Epithelial cell of esophagus (primary cell): ENCODE measurements around the gene ENAH.
A peak's percentile ranks its signal among the peaks of the same experiment; 100 is the strongest.

Source experiments
- DNase-seq: peaks from one replicate; pipeline ENCODE4 v3.0.0; 2010; ENCODE audit warnings: low read depth
- H3K4me3 ChIP-seq: 2 replicates; pipeline ENCODE4 v1.5.1; 2011; ENCODE audit warnings: mild to moderate bottlenecking, low read length, control low read depth
- CTCF ChIP-seq: IDR thresholded peaks from 2 replicates; pipeline ENCODE4 v1.5.1; 2011; ENCODE audit warnings: low read depth, mild to moderate bottlenecking, low read length, control low read depth, inconsistent platforms; ENCODE audit not compliant: insufficient read depth; ENCODE audit errors: missing control alignments

The ENAH gene

GRCh38 chr1:225446981-225447615 is 205.8 kb downstream of the ENAH start:
- TF ChIP-seq CTCF = no peak
- H3K4me3 ChIP-seq = no peak overlapping the region
- no peak for DNase-seq

DNA sequence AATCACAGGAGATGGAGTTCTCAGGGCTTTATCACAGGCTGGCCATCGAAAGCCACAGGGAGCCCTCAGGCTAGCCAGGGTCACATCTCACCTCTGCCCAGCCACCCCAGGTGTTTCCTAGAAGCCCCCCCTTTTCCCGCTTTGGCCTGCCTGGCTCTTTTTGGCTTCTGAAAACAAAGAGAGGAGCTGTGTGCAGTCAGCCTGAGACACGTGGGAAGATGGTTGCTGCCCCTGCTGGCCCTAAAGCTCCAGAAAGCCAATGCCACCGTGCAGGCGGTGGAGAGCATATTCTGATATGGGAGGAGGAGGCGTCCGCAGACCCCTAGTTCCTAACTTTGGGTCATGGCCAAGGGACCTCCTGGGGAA is 206.3 kb downstream of the ENAH start:
- DNase-seq = no peak
- TF ChIP-seq CTCF = no peak
- H3K4me3 ChIP-seq = no peak overlapping the region

GRCh38 chr1:225445639-225446594 is 207.0 kb downstream of the ENAH start:
- H3K4me3 ChIP-seq = no peak overlapping the region
- TF ChIP-seq CTCF = no peak
- DNase-seq = peak; percentile 82

DNA sequence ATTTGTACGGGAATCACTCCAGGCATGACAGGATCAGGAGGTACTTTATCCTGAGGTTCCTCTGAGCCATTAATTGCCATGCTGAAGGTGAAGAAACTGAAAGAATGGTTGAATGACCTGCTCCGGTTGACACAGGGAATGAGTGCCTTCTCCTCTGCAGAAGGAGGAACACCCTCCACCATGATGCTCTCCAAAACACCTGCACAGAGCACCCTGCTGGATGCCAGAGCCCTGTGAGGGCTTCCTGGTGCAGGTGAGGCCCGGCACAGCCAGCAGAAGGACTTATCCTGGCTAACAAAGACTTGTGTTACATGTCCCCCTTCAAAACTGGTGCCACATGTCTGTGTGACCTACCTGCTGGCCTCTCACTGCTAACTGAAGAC is 210.8 kb downstream of the ENAH start:
- no peak for DNase-seq
- TF ChIP-seq CTCF = no peak
- H3K4me3 ChIP-seq = no peak overlapping the region

DNA sequence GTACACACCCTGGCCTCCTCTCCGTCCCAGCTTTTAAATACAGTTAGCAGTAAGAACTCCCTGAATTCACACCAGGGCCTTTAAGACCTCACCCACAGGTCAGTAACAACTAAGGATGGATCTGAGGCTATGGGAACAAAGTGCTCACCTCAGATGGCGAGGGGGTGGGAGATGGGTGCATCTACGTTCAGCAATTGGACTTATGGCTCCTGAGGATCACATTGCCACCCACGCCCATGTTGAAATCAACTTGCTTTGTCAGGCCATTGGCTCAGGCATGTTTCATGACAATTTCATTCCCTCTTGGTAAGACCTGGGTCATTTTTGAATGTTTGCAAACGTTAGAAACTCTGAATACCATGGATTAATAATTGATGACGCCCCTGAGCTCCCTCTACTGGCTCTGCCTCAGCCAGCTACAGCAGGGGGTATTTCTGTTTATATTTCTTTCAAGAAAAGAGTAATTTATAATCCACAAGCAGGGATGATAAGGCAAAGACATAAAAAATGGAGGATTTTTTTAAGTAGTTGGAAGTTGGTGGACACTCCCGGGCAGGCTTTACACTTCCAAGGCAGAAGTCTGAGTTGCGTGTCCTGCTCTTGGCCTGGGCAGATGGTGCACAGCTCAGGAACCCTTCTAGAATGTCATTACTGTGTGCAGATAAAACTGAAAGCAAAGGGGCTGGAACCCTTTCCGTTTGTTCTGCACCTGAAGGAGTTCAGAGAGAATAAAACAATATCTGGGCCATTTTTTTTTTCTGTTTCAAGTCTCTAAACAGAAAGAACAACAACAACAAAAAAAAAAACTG is 211.4 kb downstream of the ENAH start:
- H3K4me3 ChIP-seq = no peak overlapping the region
- peak; percentile 38 for DNase-seq
- peak; percentile 18 for TF ChIP-seq CTCF

DNA sequence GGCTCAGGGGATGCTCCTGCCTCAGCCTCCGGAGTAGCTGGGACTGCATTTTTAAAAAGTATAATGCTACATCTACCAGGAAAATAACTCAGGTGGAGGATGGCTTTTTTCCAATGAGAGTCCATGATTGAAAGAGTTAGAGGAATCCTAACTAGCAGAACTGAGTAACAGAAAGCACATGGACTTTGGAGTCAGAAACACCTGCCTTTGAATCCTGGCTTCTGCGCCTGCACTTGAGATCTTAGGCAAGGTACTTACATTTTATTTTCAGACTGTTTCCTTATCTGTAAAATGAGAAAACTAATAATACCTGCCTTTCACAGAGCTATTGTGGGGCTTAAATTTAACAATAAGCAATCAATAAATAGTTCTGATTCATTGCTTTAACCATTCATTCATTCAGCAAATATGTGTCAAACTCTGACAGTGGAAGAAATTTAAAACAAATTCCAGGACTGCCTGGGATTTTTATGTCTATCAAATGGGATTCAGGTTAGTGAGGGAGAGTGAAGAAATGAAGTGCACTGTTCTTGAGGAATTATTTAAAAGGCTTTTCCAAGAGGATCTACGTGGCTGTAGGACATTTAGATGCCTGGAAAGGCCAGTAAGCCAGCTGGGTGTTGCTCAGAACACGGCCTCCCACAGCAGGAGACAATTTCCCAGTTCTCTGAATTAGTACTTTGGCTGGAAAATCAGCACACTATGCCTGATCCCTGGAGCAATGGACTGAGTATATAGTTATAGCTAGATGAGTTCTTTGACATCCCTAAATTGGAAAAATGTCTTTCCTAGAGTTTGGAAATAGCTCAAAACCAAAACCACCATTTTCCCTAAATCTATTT is 212.3 kb downstream of the ENAH start:
- H3K4me3 ChIP-seq = no peak overlapping the region
- TF ChIP-seq CTCF = no peak
- no peak for DNase-seq
